Measurements from ENCODE around the gene MMP20.

DNA sequence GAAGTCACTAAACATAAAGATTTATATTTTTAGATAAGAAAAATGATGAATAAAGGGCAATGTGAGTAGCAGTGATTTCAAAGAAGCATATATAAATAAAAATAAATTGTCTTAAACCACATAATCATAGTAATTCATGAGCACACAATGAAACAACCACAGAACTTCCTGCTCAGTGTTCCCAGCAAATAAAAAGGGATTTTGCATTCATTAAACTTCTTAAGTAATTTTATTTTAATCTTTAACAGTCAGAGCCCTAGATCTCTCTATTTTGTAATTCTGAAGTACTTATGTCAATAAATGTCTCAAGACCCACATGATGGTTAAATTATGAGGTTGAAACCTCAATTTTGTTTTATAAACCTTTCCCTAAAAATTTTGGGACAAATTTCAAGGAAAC, 14.5 kb upstream of the MMP20 start:
- no peak for TF ChIP-seq EZH2 (IDR thresholded peaks at IDR 0.05; ENCODE audit: low read depth, unreplicated experiment)
- TF ChIP-seq, protein P1, sequence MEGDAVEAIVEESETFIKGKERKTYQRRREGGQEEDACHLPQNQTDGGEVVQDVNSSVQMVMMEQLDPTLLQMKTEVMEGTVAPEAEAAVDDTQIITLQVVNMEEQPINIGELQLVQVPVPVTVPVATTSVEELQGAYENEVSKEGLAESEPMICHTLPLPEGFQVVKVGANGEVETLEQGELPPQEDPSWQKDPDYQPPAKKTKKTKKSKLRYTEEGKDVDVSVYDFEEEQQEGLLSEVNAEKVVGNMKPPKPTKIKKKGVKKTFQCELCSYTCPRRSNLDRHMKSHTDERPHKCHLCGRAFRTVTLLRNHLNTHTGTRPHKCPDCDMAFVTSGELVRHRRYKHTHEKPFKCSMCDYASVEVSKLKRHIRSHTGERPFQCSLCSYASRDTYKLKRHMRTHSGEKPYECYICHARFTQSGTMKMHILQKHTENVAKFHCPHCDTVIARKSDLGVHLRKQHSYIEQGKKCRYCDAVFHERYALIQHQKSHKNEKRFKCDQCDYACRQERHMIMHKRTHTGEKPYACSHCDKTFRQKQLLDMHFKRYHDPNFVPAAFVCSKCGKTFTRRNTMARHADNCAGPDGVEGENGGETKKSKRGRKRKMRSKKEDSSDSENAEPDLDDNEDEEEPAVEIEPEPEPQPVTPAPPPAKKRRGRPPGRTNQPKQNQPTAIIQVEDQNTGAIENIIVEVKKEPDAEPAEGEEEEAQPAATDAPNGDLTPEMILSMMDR (conservative IDR thresholded peaks at IDR 0.05; ENCODE audit: low read depth in 2 of 2) = no peak
- no peak for TF ChIP-seq EZH2phosphoT487 (IDR thresholded peaks at IDR 0.05; ENCODE audit: unreplicated experiment)
- TF ChIP-seq, protein P2, sequence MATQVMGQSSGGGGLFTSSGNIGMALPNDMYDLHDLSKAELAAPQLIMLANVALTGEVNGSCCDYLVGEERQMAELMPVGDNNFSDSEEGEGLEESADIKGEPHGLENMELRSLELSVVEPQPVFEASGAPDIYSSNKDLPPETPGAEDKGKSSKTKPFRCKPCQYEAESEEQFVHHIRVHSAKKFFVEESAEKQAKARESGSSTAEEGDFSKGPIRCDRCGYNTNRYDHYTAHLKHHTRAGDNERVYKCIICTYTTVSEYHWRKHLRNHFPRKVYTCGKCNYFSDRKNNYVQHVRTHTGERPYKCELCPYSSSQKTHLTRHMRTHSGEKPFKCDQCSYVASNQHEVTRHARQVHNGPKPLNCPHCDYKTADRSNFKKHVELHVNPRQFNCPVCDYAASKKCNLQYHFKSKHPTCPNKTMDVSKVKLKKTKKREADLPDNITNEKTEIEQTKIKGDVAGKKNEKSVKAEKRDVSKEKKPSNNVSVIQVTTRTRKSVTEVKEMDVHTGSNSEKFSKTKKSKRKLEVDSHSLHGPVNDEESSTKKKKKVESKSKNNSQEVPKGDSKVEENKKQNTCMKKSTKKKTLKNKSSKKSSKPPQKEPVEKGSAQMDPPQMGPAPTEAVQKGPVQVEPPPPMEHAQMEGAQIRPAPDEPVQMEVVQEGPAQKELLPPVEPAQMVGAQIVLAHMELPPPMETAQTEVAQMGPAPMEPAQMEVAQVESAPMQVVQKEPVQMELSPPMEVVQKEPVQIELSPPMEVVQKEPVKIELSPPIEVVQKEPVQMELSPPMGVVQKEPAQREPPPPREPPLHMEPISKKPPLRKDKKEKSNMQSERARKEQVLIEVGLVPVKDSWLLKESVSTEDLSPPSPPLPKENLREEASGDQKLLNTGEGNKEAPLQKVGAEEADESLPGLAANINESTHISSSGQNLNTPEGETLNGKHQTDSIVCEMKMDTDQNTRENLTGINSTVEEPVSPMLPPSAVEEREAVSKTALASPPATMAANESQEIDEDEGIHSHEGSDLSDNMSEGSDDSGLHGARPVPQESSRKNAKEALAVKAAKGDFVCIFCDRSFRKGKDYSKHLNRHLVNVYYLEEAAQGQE (IDR thresholded peaks at IDR 0.05; ENCODE audit: unreplicated experiment) = no peak
- TF ChIP-seq POLR2AphosphoS5 (IDR thresholded peaks at IDR 0.05; ENCODE audit: low read depth) = no peak
